RWPE2 (cell line): Measurements from ENCODE around the gene RMND5A.
A peak's percentile ranks its signal among the peaks of the same experiment; 100 is the strongest.

Source experiments
- ATAC-seq: fragments of 200-7000 bp; cut with Tn5 transposase; 3 replicates; pipeline ENCODE4 v1.9.1; 2021; ENCODE audit warnings: low read depth
- DNase-seq: peaks from one replicate; pipeline ENCODE4 v3.0.0-alpha.2; 2020; ENCODE audit warnings: low spot score
- H3K27ac ChIP-seq: fragments of 450-650 bp; 2 replicates; pipeline ENCODE4 v1.5.1; 2017; ENCODE audit warnings: mild to moderate bottlenecking; ENCODE audit not compliant: poor library complexity, severe bottlenecking
- H3K27me3 ChIP-seq: fragments of 250-450 bp; sonication (Bioruptor Pico); 2 replicates; pipeline ENCODE4 v1.5.1; 2021; ENCODE audit warnings: mild to moderate bottlenecking, moderate library complexity; ENCODE audit not compliant: insufficient read depth, poor library complexity, severe bottlenecking
- H3K36me3 ChIP-seq: fragments of 250-450 bp; sonication (Bioruptor Pico); 2 replicates; pipeline ENCODE4 v1.5.1; 2020; ENCODE audit warnings: low read depth, mild to moderate bottlenecking, moderate library complexity
- H3K4me1 ChIP-seq: fragments of 250-450 bp; sonication (Bioruptor Pico); 2 replicates; pipeline ENCODE4 v1.5.1; 2021; ENCODE audit warnings: mild to moderate bottlenecking, moderate library complexity; ENCODE audit not compliant: insufficient read depth, poor library complexity, severe bottlenecking
- H3K4me3 ChIP-seq: fragments of 250-450 bp; sonication (Bioruptor Pico); 2 replicates; pipeline ENCODE4 v1.5.1; 2021; ENCODE audit warnings: mild to moderate bottlenecking, moderate library complexity; ENCODE audit not compliant: severe bottlenecking
- H3K9me3 ChIP-seq: fragments of 250-450 bp; sonication (Bioruptor Pico); 2 replicates; pipeline ENCODE4 v1.5.1; 2021; ENCODE audit warnings: mild to moderate bottlenecking, moderate library complexity; ENCODE audit not compliant: severe bottlenecking
- TF ChIP-seq, protein P1 (sequence below): fragments of 450-650 bp; IDR thresholded peaks from one replicate; pipeline ENCODE4 v1.5.1; 2017; ENCODE audit warnings: mild to moderate bottlenecking, moderate library complexity; ENCODE audit not compliant: poor library complexity, severe bottlenecking

Gene RMND5A

DNA sequence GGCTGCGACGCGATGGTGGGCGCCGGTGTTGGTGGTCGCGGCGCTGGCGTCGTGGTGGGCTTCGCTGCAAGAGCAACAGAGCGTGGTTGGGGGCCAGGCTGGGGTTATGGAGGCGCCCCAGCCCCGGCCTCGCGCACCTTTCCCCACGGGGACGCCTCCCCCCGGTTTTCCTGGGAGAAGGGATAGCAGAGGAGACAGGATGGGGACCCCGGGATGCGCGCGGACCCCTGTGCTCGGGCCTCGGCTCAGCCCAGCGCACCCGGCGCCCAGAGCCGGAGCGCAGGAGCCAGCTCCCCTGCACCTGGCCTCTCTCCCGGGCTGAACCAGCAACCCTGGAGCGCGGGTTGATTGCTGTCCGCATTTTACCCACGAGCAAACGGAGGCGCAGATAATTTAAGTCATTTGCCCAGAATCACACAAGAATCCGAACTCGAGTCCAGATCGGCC lies 69.6 kb downstream of the RMND5A start:
- TF ChIP-seq, protein P1, sequence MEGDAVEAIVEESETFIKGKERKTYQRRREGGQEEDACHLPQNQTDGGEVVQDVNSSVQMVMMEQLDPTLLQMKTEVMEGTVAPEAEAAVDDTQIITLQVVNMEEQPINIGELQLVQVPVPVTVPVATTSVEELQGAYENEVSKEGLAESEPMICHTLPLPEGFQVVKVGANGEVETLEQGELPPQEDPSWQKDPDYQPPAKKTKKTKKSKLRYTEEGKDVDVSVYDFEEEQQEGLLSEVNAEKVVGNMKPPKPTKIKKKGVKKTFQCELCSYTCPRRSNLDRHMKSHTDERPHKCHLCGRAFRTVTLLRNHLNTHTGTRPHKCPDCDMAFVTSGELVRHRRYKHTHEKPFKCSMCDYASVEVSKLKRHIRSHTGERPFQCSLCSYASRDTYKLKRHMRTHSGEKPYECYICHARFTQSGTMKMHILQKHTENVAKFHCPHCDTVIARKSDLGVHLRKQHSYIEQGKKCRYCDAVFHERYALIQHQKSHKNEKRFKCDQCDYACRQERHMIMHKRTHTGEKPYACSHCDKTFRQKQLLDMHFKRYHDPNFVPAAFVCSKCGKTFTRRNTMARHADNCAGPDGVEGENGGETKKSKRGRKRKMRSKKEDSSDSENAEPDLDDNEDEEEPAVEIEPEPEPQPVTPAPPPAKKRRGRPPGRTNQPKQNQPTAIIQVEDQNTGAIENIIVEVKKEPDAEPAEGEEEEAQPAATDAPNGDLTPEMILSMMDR = no peak
- ATAC-seq = no peak
- H3K4me3 ChIP-seq = no peak overlapping the region

DNA sequence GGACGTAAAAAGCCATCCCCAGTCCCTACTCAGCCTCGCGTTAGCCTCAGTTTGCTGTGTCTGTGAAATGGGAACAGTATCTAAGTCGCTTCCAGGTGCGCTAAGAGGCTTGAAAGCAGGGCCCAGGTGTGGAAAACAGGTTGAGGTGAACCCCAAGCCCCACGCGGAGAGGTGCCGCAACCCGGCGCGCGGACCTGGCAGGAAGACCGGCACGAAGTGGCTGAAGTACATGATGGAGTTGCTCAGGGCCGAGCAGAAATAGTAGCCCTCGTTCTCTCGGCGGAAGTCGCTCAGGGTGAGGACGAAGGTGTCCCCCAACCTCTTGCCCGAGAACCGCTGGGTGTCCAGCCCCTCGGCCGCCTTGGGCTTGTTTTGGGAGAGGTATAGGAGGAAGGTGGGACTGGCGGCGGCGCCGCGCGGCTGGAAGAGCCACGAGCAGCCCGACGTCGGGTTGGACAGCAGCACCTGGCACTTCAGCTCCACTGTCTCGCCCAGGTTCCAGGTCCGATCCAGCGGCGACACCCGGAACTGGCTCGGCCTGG lies 70.1 kb downstream of the RMND5A start:
- no peak overlapping the region for H3K4me3 ChIP-seq
- no peaks in the 10 kb centered on the region for H3K36me3 ChIP-seq
- H3K9me3 ChIP-seq = no peaks in the 10 kb centered on the region
- peak; percentile 40; the same call in 2 of the 3 replicates for ATAC-seq
- TF ChIP-seq, protein P1 = no peak
- no peak overlapping the region for H3K27ac ChIP-seq
- H3K4me1 ChIP-seq = no peaks in the 10 kb centered on the region
- no peak for DNase-seq
- H3K27me3 ChIP-seq = peaks cover 51% of the 10 kb centered on the region

More for the DNA sequence above, 69.6 kb downstream of the RMND5A start:
- no peak overlapping the region for H3K27ac ChIP-seq
- H3K4me1 ChIP-seq = no peaks in the 10 kb centered on the region
- peaks cover 51% of the 10 kb centered on the region for H3K27me3 ChIP-seq
- no peaks in the 10 kb centered on the region for H3K36me3 ChIP-seq
- DNase-seq = no peak
- no peaks in the 10 kb centered on the region for H3K9me3 ChIP-seq

DNA sequence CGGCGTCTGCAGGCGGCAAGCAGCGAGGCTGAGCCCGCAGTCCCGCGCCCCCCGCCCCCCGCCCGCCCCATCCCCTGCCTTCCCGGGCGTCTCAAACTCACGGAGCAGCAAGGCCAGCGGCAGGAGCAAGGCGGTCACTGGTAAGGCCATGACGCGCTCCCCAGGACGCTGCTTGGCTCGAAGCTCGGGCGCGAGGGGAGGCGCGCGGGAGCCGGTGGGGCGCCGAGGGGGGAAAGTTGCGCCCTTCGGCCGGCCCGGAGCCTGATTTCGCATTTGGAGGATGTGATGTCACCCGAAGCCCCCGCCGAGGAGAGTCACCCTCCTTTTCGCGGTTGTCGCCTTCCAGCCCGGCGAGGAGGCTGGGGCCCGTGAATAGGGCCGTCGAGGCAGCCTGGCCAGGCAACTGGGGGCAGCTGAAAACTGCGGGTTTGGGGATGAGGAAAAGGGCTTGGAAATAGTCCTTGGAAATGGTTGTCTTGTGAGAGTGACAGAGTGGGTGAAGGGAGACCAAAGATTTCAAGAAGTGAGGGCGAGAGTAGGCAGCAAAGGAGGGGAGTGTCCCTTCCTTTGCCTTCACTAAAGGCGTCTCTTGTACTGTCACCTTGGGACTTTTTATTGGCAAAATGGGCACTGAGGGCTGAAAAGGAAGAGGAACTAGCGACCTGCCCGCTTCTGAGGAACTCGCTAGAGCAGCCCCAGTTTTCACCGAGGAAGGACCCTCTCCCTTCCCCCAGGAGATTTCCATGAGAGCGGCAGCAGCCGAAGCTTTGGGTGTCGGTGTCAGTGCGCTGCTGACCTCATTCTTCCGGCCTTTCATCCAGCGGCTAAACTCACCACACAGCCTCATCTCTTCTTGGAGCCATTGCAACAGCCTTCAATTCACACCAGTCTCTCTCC lies 70.8 kb downstream of the RMND5A start, which contains the start of gene CD8A:
CD8A (minus strand) TSS at position 238 of the 897 bp plus-strand sequence; CDS start at position 150, 88 bp downstream.
- Histone ChIP-seq H3K36me3 (no peaks in the 10 kb centered on the region), H3K4me3 (no peak within 1 kb of the TSS), H3K4me1 (no peaks in the 10 kb centered on the region), H3K27ac (no peak within 1 kb of the TSS), H3K9me3 (no peaks in the 10 kb centered on the region), H3K27me3 (peaks cover 51% of the 10 kb centered on the region)
- DNase-seq (no peak), ATAC-seq (peak; percentile 28; the same call in 2 of the 3 replicates)
- TF ChIP-seq, protein P1 = no peak

DNA sequence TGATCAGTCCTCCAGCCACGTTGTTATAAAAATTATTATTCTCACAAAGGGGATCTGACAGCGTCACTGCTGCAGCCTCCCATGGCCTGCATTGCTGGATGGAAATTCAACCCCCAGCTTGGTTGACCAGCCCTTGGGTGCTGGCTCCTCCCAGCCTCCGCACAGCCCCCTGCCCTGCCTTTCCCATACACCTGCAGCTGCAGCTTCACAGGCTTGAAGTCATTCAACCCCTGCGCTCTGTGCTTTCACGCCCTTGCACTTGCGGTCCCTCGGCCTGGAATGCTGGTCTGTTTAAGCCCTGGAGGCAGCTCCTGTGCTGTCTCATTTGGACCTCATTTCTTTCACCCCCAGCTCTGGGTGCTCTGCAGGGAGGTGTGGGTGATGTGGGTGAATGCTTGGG lies 71.5 kb downstream of the RMND5A start:
- no peak for DNase-seq
- no peaks in the 10 kb centered on the region for H3K9me3 ChIP-seq
- no peaks in the 10 kb centered on the region for H3K4me1 ChIP-seq
- TF ChIP-seq, protein P1 = no peak
- no peaks in the 10 kb centered on the region for H3K36me3 ChIP-seq
- peaks cover 51% of the 10 kb centered on the region for H3K27me3 ChIP-seq
- H3K27ac ChIP-seq = no peak overlapping the region
- H3K4me3 ChIP-seq = no peak overlapping the region
- ATAC-seq = no peak

DNA sequence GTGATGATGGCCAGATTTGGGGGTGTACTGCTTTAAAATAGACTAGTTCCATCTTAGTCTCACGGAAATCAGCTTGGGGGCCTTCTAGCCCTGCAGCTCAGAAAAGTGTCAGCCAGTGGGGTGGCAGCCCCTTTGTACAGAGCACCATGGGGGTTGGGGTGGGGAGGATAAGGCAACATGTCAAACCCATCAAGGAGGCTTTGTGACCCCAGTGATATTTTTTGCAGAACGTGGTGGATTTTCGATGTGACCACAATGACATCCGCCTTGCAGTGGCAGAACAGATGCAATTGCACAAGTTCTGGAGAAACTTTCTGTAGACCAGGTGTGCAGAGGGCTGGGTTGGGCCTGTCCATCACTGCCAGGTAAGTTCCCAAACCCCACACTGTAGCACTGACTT lies 73.7 kb downstream of the RMND5A start:
- Histone ChIP-seq H3K9me3 (no peaks in the 10 kb centered on the region), H3K27me3 (peaks cover 35% of the 10 kb centered on the region), H3K4me3 (no peak overlapping the region), H3K36me3 (no peaks in the 10 kb centered on the region), H3K4me1 (no peaks in the 10 kb centered on the region), H3K27ac (no peak overlapping the region)
- DNase-seq (no peak), ATAC-seq (no peak)
- TF ChIP-seq, protein P1 = no peak
